IMR-90 (cell line): ENCODE results near the gene C21orf58. TPM values are rescaled to one million over a fixed set of nuclear protein-coding genes. Genes with fewer than 3 reads are reported as not detected.
A peak's percentile ranks its signal among the peaks of the same experiment; 100 is the strongest.

Experiments
- ATAC-seq: fragments of 200-7000 bp; cut with Tn5 transposase; 2 replicates; pipeline ENCODE4 v1.9.1; 2020; ENCODE audit warnings: low read depth, mild to moderate bottlenecking, moderate library complexity
- BruUV-seq: library from RNA; stranded (reverse); fragments of 400-500 nt; replicated peaks from 2 replicates; lab custom pipeline; 2021; lab: Mats Ljungman, UMichigan
- CTCF ChIA-PET: fragments of 300-600 bp; formaldehyde crosslinking; extraction: SDS; loops from one replicate; lab custom pipeline; 2021; ENCODE audit warnings: antibody characterized with exemption; lab: Yijun Ruan, JAX
- POLR2A ChIA-PET: fragments of 300-600 bp; sonication (Branson Sonifier 250); formaldehyde crosslinking; loops from one replicate; lab custom pipeline; 2022; ENCODE audit warnings: antibody characterized with exemption; ENCODE audit not compliant: unreplicated experiment; lab: Charles Lee
- DNase-seq: peaks from one replicate; pipeline ENCODE4 v3.0.0; 2013
- H2AFZ ChIP-seq: replicated peaks from 2 replicates; pipeline ENCODE3; 2013; ENCODE audit warnings: low read length, mild to moderate bottlenecking; ENCODE audit not compliant: poor library complexity
- H2AK5ac ChIP-seq: 2 replicates; pipeline ENCODE4 v1.6.1; 2013; ENCODE audit warnings: low read depth, low read length, inconsistent platforms
- H2AK9ac ChIP-seq: replicated peaks from 2 replicates; pipeline ENCODE3; 2013; ENCODE audit warnings: mild to moderate bottlenecking, low read depth, low read length, moderate library complexity; ENCODE audit not compliant: poor library complexity
- H2BK120ac ChIP-seq: 2 replicates; pipeline ENCODE4 v1.6.1; 2013; ENCODE audit warnings: low read depth, low read length, inconsistent platforms
- H2BK15ac ChIP-seq: 3 replicates; pipeline ENCODE4 v1.6.1; 2013; ENCODE audit warnings: low read depth, low read length, inconsistent platforms
- H2BK20ac ChIP-seq: 2 replicates; pipeline ENCODE4 v1.6.1; 2013; ENCODE audit warnings: low read depth, mild to moderate bottlenecking, inconsistent platforms, low read length, moderate library complexity
- H2BK5ac ChIP-seq: 2 replicates; pipeline ENCODE4 v1.6.1; 2013; ENCODE audit warnings: mild to moderate bottlenecking, low read depth, low read length, inconsistent platforms; ENCODE audit not compliant: poor library complexity, severe bottlenecking
- H3K14ac ChIP-seq: replicated peaks from 2 replicates; pipeline ENCODE4 v1.6.1; 2013; ENCODE audit warnings: low read depth, low read length, inconsistent platforms
- H3K18ac ChIP-seq: 2 replicates; pipeline ENCODE4 v1.6.1; 2013; ENCODE audit warnings: low read depth, low read length, control low read depth
- H3K23ac ChIP-seq: 2 replicates; pipeline ENCODE4 v1.6.1; 2013; ENCODE audit warnings: low read depth, low read length, inconsistent platforms
- H3K27ac ChIP-seq: 2 replicates; pipeline ENCODE4 v1.5.1; 2013; ENCODE audit warnings: mild to moderate bottlenecking, control low read depth, low read length; ENCODE audit not compliant: insufficient read depth
- H3K27me3 ChIP-seq: 2 replicates; pipeline ENCODE4 v1.6.1; 2013; ENCODE audit warnings: low read length; ENCODE audit not compliant: control insufficient read depth, insufficient read depth
- H3K36me3 ChIP-seq: 2 replicates; pipeline ENCODE4 v1.6.1; 2013; ENCODE audit warnings: low read length, mixed read lengths; ENCODE audit not compliant: control insufficient read depth, insufficient read depth
- H3K4ac ChIP-seq: 2 replicates; pipeline ENCODE4 v1.6.1; 2013; ENCODE audit warnings: low read depth, low read length, inconsistent platforms
- H3K4me1 ChIP-seq: 2 replicates; pipeline ENCODE4 v1.6.1; 2013; ENCODE audit warnings: low read length, mixed read lengths; ENCODE audit not compliant: control insufficient read depth, insufficient read depth
- H3K4me2 ChIP-seq: 2 replicates; pipeline ENCODE4 v1.6.1; 2013; ENCODE audit warnings: low read depth, mild to moderate bottlenecking, control low read depth, low read length, moderate library complexity
- H3K4me3 ChIP-seq: 2 replicates; pipeline ENCODE4 v1.5.1; 2013; ENCODE audit warnings: low read depth, mild to moderate bottlenecking, control low read depth, low read length, moderate library complexity; ENCODE audit not compliant: insufficient read depth
- H3K56ac ChIP-seq: 2 replicates; pipeline ENCODE4 v1.6.1; 2013; ENCODE audit warnings: low read length, inconsistent platforms; ENCODE audit not compliant: insufficient read depth; ENCODE audit errors: extremely low read depth
- H3K79me1 ChIP-seq, 2 experiments: 2 replicates each; pipeline ENCODE4 v1.6.1; 2013; ENCODE audit warnings: low read length in 2 of 2, inconsistent platforms in 1 of 2, low read depth in 1 of 2
- H3K9ac ChIP-seq: 2 replicates; pipeline ENCODE4 v1.6.1; 2013; ENCODE audit warnings: low read depth, low read length, control low read depth
- H3K9me1 ChIP-seq: 2 replicates; pipeline ENCODE4 v1.6.1; 2013; ENCODE audit warnings: low read length, inconsistent platforms; ENCODE audit not compliant: insufficient read depth
- H3K9me3 ChIP-seq: 2 replicates; pipeline ENCODE4 v1.6.1; 2013; ENCODE audit warnings: low read length; ENCODE audit not compliant: control insufficient read depth, insufficient read depth
- H4K20me1 ChIP-seq: 2 replicates; pipeline ENCODE4 v1.6.1; 2013; ENCODE audit warnings: low read length, inconsistent platforms; ENCODE audit not compliant: insufficient read depth
- H4K5ac ChIP-seq: 2 replicates; pipeline ENCODE4 v1.6.1; 2013; ENCODE audit warnings: mild to moderate bottlenecking, low read depth, low read length, control low read depth
- H4K8ac ChIP-seq, 2 experiments: 2 replicates each; pipeline ENCODE4 v1.6.1; 2013; ENCODE audit warnings: low read depth in 2 of 2, low read length in 2 of 2, control low read depth in 1 of 2, inconsistent platforms in 1 of 2
- H4K91ac ChIP-seq: 2 replicates; pipeline ENCODE4 v1.6.1; 2013; ENCODE audit warnings: low read depth, low read length, inconsistent platforms; ENCODE audit not compliant: insufficient read depth
- RAD21 ChIP-seq: IDR thresholded peaks from 2 replicates; pipeline ENCODE4 v1.6.1; 2012; ENCODE audit warnings: low read length, improper control_type of control experiment
- RCOR1 ChIP-seq: IDR thresholded peaks from 2 replicates; pipeline ENCODE4 v1.6.1; 2012; ENCODE audit warnings: mild to moderate bottlenecking, low read length, improper control_type of control experiment; ENCODE audit not compliant: insufficient replicate concordance
- WGBS, 2 experiments: methylation state at CpG; one replicate each; pipeline versions ENCODE4 v1.1.5 to v1.1.7; 2013; ENCODE audit warnings: missing lambda C conversion rate in 2 of 2; ENCODE audit not compliant: insufficient read length in 1 of 2; ENCODE audit errors: extremely low coverage in 2 of 2; 5-methylcytosine and 5-hydroxymethylcytosine counted together
- dilution Hi-C: fragments of 300-500 bp; cut with HindIII; formaldehyde crosslinking; loops from one replicate; pipeline ENCODE4 v1.14.3; 2018; ENCODE audit warnings: low sequenced_read_pairs; ENCODE audit not compliant: unreplicated experiment
- in situ Hi-C: fragments of 300-500 bp; cut with MboI; formaldehyde crosslinking; loops from 3 replicates; pipeline ENCODE4 v1.14.3; 2019; ENCODE audit warnings: low sequenced_read_pairs, inconsistent platforms, mixed read lengths
- intact Hi-C: fragments of 100-400 bp; cut with micrococcal nuclease; formaldehyde crosslinking; loops from 2 replicates; pipeline ENCODE4 v1.10.0; 2022
- polyA plus RNA-seq, 3 experiments: library from polyadenylated mRNA; depleted of rRNA; stranded (reverse); fragments of >200 nt; gene quantifications; 2 replicates each; pipeline ENCODE4 v1.2.3, GENCODE V29; 2012; ENCODE audit warnings: low replicate concordance in 1 of 3
- total RNA-seq: library from RNA; depleted of rRNA; stranded (reverse); fragments of >200 nt; gene quantifications from 2 replicates; pipeline ENCODE4 v1.2.3, GENCODE V29; 2012
- TF ChIP-seq, protein P1 (sequence below): conservative IDR thresholded peaks from 2 replicates; pipeline ENCODE4 v1.5.1; 2012; ENCODE audit warnings: mild to moderate bottlenecking, low read depth, low read length, improper control_type of control experiment

The C21orf58 gene
- total and polyA plus RNA-seq, 2 of the 4 experiments (the other 2 are of a cell fraction), result 2.7 to 6.2 TPM

DNA sequence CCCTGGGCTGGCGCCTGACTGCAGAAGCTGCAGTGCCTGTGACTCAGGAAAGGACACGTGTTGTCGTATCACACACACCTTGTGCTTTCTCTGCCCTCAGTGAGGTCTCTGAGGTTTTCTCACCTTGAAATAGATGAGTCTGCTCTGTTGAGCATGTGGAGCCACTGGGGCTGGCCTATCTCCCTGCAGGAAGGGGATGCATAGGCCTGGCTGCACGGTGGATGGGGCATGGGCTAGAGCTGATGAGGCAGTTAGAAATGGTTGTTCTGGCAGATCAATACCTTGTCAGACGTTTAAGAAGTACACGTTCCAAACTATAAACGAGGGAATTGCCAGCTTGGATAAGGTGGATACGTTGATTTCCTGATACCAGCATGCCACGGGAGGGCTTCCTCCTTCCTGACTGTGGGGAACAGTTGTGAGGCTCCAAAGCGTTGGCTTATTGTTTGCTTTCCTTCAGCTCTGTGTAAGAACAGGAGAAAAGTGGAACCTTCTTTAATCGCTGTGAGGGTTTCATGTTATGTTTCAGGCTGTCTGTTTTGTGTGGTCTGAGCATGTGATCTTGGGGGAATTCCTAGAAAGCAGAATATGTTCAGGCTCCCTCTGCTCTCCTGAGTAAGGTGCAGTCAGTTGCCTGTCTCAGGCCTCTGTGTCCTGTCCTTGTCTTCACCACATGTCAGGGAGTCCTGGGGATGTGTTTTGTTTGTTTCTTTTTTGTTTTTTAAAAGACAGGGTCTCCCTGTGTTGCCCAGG is 45.0 kb upstream of the C21orf58 start:
- no peak overlapping the region for H3K9ac ChIP-seq
- no peak overlapping the region for H4K5ac ChIP-seq
- H3K27me3 ChIP-seq, result no peaks in the 10 kb centered on the region
- no peak overlapping the region for H2BK20ac ChIP-seq
- no peak overlapping the region for H2AK9ac ChIP-seq
- no peak for DNase-seq
- ATAC-seq, result no peak
- BruUV-seq, result no TSS peak
- H2BK120ac ChIP-seq, result no peak overlapping the region
- H3K23ac ChIP-seq, result 0 out of 2 replicates have a peak overlapping the region, but pooled peaks have one; percentile 2
- H3K4me2 ChIP-seq, result no peak overlapping the region
- dilution Hi-C loops (no loop called here), intact Hi-C loops (no loop called here), in situ Hi-C loops (no loop called here)
- H4K8ac ChIP-seq, result no peak overlapping the region
- no peak overlapping the region for H3K56ac ChIP-seq
- H4K91ac ChIP-seq, result no peak overlapping the region
- H2BK5ac ChIP-seq, result no peak overlapping the region
- H3K27ac ChIP-seq, result no peak overlapping the region
- WGBS, 2 experiments, result 97% methylated on average over 4 of the region's 11 CpGs; no CpG with 5 or more reads in 1 of the 2 experiments
- no peak overlapping the region for H3K4ac ChIP-seq
- H2BK15ac ChIP-seq, result no peak overlapping the region
- H3K4me1 ChIP-seq, result no peaks in the 10 kb centered on the region
- peaks cover 10% of the 10 kb centered on the region for H4K20me1 ChIP-seq
- H3K14ac ChIP-seq, result no peak overlapping the region
- H3K18ac ChIP-seq, result no peak overlapping the region
- TF ChIP-seq RCOR1, result no peak
- TF ChIP-seq, protein P1, sequence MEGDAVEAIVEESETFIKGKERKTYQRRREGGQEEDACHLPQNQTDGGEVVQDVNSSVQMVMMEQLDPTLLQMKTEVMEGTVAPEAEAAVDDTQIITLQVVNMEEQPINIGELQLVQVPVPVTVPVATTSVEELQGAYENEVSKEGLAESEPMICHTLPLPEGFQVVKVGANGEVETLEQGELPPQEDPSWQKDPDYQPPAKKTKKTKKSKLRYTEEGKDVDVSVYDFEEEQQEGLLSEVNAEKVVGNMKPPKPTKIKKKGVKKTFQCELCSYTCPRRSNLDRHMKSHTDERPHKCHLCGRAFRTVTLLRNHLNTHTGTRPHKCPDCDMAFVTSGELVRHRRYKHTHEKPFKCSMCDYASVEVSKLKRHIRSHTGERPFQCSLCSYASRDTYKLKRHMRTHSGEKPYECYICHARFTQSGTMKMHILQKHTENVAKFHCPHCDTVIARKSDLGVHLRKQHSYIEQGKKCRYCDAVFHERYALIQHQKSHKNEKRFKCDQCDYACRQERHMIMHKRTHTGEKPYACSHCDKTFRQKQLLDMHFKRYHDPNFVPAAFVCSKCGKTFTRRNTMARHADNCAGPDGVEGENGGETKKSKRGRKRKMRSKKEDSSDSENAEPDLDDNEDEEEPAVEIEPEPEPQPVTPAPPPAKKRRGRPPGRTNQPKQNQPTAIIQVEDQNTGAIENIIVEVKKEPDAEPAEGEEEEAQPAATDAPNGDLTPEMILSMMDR, result no peak
- no peak for TF ChIP-seq RAD21
- CTCF ChIA-PET, result no interaction called here
- no peaks in the 10 kb centered on the region for H3K9me3 ChIP-seq
- no peak overlapping the region for H2AFZ ChIP-seq
- H2AK5ac ChIP-seq, result no peak overlapping the region
- POLR2A ChIA-PET, result no interaction called here
- H3K4me3 ChIP-seq, result no peak overlapping the region
- peaks cover 11% of the 10 kb centered on the region for H3K9me1 ChIP-seq
- peaks cover 39% of the 10 kb centered on the region for H3K36me3 ChIP-seq
- H3K79me1 ChIP-seq, result peaks cover 11 to 46% of the 10 kb centered on the region in 2 experiments
